ENCODE results near the gene CNTNAP5. TPM values are rescaled to one million over a fixed set of nuclear protein-coding genes. Genes with fewer than 3 reads are reported as not detected.

CNTNAP5 gene
- total RNA-seq, 1 experiment from 2014 or later: 0.48 TPM

DNA sequence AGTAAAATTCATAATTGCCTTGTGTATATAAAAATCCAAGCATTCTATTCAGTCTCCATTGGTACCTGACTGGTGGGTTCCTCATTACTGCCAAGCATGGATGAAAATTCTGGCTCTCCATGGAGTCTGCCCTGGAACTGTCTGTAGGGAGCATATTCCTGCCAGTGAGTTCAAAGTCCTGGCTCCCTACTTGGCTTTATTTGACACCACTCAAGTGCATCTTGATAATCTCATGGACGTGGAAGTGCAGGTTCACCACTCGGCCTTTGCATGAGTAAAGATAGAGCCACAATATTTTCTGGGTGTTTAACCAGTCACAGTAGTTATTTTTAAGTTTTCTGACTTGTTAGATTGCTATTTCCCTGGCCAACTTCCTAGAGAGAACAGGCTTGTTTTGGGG, 63.5 kb downstream of the CNTNAP5 start:
- Histone ChIP-seq H2BK20ac (ENCODE audit: low read depth, low read length, poor library complexity, severe bottlenecking) (no peak overlapping the region), H4K5ac (ENCODE audit: insufficient read length, low read depth, low read length) (no peak overlapping the region), H3K14ac (ENCODE audit: insufficient read depth, low read length) (no peak overlapping the region), H2BK15ac (ENCODE audit: low read depth, low read length) (no peak overlapping the region), H2BK5ac (ENCODE audit: insufficient read length, low read length) (no peak overlapping the region), H3K18ac (ENCODE audit: insufficient read length, low read depth, low read length) (no peak overlapping the region), H3K9me3 (ENCODE audit: control insufficient read depth, low read depth, low read length) (no peaks in the 10 kb centered on the region), H3K4me2 (ENCODE audit: insufficient read depth, insufficient read length, low read length) (no peak overlapping the region), H3T11ph (ENCODE audit: low read length) (no peak overlapping the region), H4K20me1 (ENCODE audit: control insufficient read depth, insufficient read depth, insufficient read length) (no peaks in the 10 kb centered on the region), H3K79me1 (ENCODE audit: insufficient read depth, low read depth, low read length, poor library complexity, severe bottlenecking) (no peaks in the 10 kb centered on the region), H2BK12ac (ENCODE audit: insufficient read length, low read depth, low read length) (no peak overlapping the region), H3K4ac (ENCODE audit: low read depth, low read length) (no peak overlapping the region), H3K23ac (ENCODE audit: insufficient read length, low read depth, low read length) (no peak overlapping the region), H4K91ac (ENCODE audit: insufficient read length, low read depth, low read length) (no peak overlapping the region), H3K9ac (ENCODE audit: extremely low read depth, insufficient read length, low read length) (no peak overlapping the region), H3K23me2 (ENCODE audit: insufficient read length, low read depth, low read length, poor library complexity, severe bottlenecking) (no peaks in the 10 kb centered on the region), H2BK120ac (ENCODE audit: low read depth, low read length, poor library complexity, severe bottlenecking) (no peak overlapping the region), H3K4me1 (ENCODE audit: insufficient read depth, low read length) (no peaks in the 10 kb centered on the region), H3K79me2 (ENCODE audit: insufficient read depth, low read length) (no peaks in the 10 kb centered on the region), H3K27me3 (ENCODE audit: insufficient read depth, low read length) (no peaks in the 10 kb centered on the region), H4K8ac (replicated peaks; ENCODE audit: insufficient read length, low read depth, low read length) (no peak overlapping the region), H2AK5ac (ENCODE audit: insufficient read length, low read length) (no peak overlapping the region), H3K56ac (ENCODE audit: insufficient read length, low read depth, low read length) (no peak overlapping the region), H3K27ac (ENCODE audit: insufficient read length, low read depth, low read length) (no peak overlapping the region), H2AFZ (ENCODE audit: low read length) (no peak overlapping the region)
- peaks cover 2 to 26% (median 3%) of the 10 kb centered on the region in 3 experiments; a peak in 6 of 7 replicates for H3K36me3 Mint-ChIP-seq (ENCODE audit: insufficient read depth in 1 of 3, low read depth in 3 of 3)
- DNase-seq: no peak
- TF ChIP-seq, protein P1, sequence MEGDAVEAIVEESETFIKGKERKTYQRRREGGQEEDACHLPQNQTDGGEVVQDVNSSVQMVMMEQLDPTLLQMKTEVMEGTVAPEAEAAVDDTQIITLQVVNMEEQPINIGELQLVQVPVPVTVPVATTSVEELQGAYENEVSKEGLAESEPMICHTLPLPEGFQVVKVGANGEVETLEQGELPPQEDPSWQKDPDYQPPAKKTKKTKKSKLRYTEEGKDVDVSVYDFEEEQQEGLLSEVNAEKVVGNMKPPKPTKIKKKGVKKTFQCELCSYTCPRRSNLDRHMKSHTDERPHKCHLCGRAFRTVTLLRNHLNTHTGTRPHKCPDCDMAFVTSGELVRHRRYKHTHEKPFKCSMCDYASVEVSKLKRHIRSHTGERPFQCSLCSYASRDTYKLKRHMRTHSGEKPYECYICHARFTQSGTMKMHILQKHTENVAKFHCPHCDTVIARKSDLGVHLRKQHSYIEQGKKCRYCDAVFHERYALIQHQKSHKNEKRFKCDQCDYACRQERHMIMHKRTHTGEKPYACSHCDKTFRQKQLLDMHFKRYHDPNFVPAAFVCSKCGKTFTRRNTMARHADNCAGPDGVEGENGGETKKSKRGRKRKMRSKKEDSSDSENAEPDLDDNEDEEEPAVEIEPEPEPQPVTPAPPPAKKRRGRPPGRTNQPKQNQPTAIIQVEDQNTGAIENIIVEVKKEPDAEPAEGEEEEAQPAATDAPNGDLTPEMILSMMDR (conservative IDR thresholded peaks at IDR 0.05): no peak
- no peak overlapping the region for H3K4me3 Mint-ChIP-seq
- H3K9me3 Mint-ChIP-seq: peaks cover 14 to 17% of the 10 kb centered on the region in 2 experiments
- H3K4me1 Mint-ChIP-seq: peaks cover 3 to 6% of the 10 kb centered on the region in 2 experiments; a peak in 2 of 4 replicates
- no CpG with 5 or more reads among the region's 2 CpGs for WGBS (ENCODE audit: extremely low coverage, insufficient read length, low lambda C conversion rate)
- no peak overlapping the region for H3K27ac Mint-ChIP-seq
- no peaks in the 10 kb centered on the region; the same call in 1 of the 2 replicates for H3K27me3 Mint-ChIP-seq (ENCODE audit: low read depth)
